Small intestine (tissue), 7 donors: Measurements from ENCODE around the gene KRTAP10-4. TPM values are rescaled to one million over a fixed set of nuclear protein-coding genes. Genes with fewer than 3 reads are reported as not detected.
"Not testable (repeated sequence)": the region's sequence is repeated elsewhere in the genome, so short reads cannot be mapped to it uniquely, and the experiment has no call there.

Source experiments
- DNase-seq, 2 donors: peaks; one replicate each; pipeline versions ENCODE4 v3.0.0 to v3.0.0-alpha.2; 2013
- FAIRE-seq: peaks from 2 replicates; lab custom pipeline; 2012; peaks lifted over from hg19 to GRCh38; lab: Jason Lieb, UNC
- H3K27ac ChIP-seq, 3 donors: one replicate each; pipeline ENCODE4 v1.5.1; 2013; ENCODE audit warnings: low read length in 2 of 3, mild to moderate bottlenecking in 2 of 3, control low read depth in 1 of 3, inconsistent platforms in 1 of 3, low read depth in 1 of 3, moderate library complexity in 1 of 3
- H3K27me3 ChIP-seq, 3 donors: one replicate each; pipeline ENCODE4 v1.6.1; 2013; ENCODE audit warnings: low read length in 3 of 3, inconsistent platforms in 1 of 3; ENCODE audit not compliant: control insufficient read depth in 3 of 3, insufficient read depth in 3 of 3
- H3K36me3 ChIP-seq, 3 donors: one replicate each; pipeline ENCODE4 v1.6.1; 2013; ENCODE audit warnings: low read length in 3 of 3, inconsistent platforms in 1 of 3, low read depth in 1 of 3, mild to moderate bottlenecking in 1 of 3, moderate library complexity in 1 of 3; ENCODE audit not compliant: control insufficient read depth in 3 of 3, insufficient read depth in 2 of 3
- H3K4me1 ChIP-seq, 3 donors: one replicate each; pipeline ENCODE4 v1.6.1; 2013; ENCODE audit warnings: low read length in 2 of 3, inconsistent platforms in 1 of 3, low read depth in 1 of 3, mild to moderate bottlenecking in 1 of 3, moderate library complexity in 1 of 3; ENCODE audit not compliant: control insufficient read depth in 3 of 3, insufficient read depth in 2 of 3
- H3K4me3 ChIP-seq, 3 donors: one replicate each; pipeline ENCODE4 v1.5.1; 2013; ENCODE audit warnings: low read length in 3 of 3, control low read depth in 1 of 3, inconsistent platforms in 1 of 3, low read depth in 1 of 3, mild to moderate bottlenecking in 1 of 3, moderate library complexity in 1 of 3
- H3K9me3 ChIP-seq, 2 donors: one replicate each; pipeline ENCODE4 v1.6.1; 2013; ENCODE audit warnings: low read depth in 1 of 2, low read length in 1 of 2; ENCODE audit not compliant: control insufficient read depth in 2 of 2, insufficient read depth in 1 of 2
- WGBS, 3 donors: extraction: QIAGEN DNeasy Blood & Tissue Kit; methylation state at CpG; one replicate each; pipeline ENCODE4 v1.1.7; 2013; 5-methylcytosine and 5-hydroxymethylcytosine counted together
- polyA plus RNA-seq, 4 donors: library from polyadenylated mRNA; stranded (reverse) in 3 of 4; unstranded in 1 of 4; fragments of 200-250 nt in 3 of 4; fragments of 120-200 nt in 1 of 4; gene quantifications; one replicate each; pipeline versions ENCODE4 v1.2.1 to v1.2.3, GENCODE V29; 2013
- donor health status: healthy with polysubstance abuse.
- donor health status: control.
- donor health status: control.
- donor health status: Bipolar disorder and iron deficiency.
- donor health status: healthy.

Gene KRTAP10-4
- polyA plus RNA-seq, 4 donors: not detected

DNA sequence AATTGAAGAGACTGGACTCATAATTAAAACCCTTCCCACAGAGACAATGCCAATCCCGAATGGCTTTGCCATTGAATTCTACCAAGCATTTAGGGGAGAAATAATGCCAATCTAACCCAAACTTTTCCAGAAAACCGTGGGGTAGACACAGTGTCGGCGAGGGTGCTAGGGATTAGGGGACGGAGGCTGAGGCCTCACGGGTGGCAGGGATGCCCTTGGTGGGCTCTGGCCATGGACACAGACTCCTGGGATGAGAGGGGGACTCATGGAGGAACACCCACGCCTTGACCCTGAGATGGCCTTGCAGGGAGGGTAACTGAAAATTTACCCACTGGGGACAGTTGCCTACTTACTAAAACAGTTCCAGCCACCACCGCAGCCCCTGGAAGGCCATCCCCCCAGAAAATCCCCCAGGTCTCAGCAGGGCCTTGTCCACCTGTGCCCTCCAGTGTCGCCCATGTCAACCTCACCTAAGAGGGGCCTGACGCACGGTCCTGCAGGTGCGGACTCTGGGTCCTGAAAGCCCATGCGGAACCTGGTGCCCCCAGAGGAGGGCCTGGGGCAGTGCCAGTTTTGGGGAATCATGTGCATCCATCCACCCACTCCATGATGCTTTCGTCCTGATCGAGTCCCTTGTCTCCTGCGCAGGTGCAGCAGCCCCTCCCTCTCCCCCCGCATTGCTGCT lies 5.0 kb downstream of the KRTAP10-4 start:
- WGBS, 3 donors: 88 to 94% (median 92%) methylated on average over 15 to 17 of the region's 17 CpGs
- DNase-seq: no peak
- FAIRE-seq: no peak

GRCh38 chr21:44579056-44579832 lies 5.7 kb downstream of the KRTAP10-4 start:
- DNase-seq (no peak), FAIRE-seq (no peak)
- Histone ChIP-seq H3K27ac (no peak overlapping the region), H3K4me3 (no peak overlapping the region), H3K9me3 (peaks cover 0 to 28% of the 10 kb centered on the region in 2 donors), H3K36me3 (no peaks in the 10 kb centered on the region), H3K27me3 (no peaks in the 10 kb centered on the region), H3K4me1 (no peaks in the 10 kb centered on the region)
- WGBS, 3 donors: 72 to 77% (median 77%) methylated on average over 14 to 22 of the region's 22 CpGs

More for the DNA sequence above, 5.0 kb downstream of the KRTAP10-4 start:
- no peaks in the 10 kb centered on the region for H3K27me3 ChIP-seq
- H3K4me1 ChIP-seq: no peaks in the 10 kb centered on the region
- H3K36me3 ChIP-seq: no peaks in the 10 kb centered on the region
- peaks cover 0 to 28% of the 10 kb centered on the region in 2 donors for H3K9me3 ChIP-seq
- no peak overlapping the region for H3K27ac ChIP-seq
- H3K4me3 ChIP-seq: no peak overlapping the region

DNA sequence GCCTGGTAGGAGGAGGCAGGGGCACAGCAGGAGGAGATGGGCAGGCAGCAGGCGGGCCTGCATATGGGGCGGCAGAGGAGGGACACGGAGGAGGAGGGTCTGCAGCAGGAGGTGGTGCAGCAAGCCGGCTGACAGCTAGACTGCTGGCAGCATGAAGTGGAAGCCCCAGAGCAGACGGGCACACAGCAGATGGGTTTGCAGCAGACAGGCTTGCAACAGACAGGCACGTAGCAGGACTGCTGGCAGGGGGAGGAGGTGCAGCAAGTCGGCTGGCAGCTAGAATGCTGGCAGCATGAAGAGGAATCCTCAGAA lies 6.3 kb downstream of the KRTAP10-4 start:
- no peak overlapping the region for H3K4me3 ChIP-seq
- WGBS, 3 donors: 61 to 74% (median 64%) methylated on average over 6 to 7 of the region's 7 CpGs
- no peaks in the 10 kb centered on the region for H3K4me1 ChIP-seq
- no peak overlapping the region for H3K27ac ChIP-seq
- peaks cover 0 to 28% of the 10 kb centered on the region in 2 donors for H3K9me3 ChIP-seq
- no peaks in the 10 kb centered on the region for H3K27me3 ChIP-seq
- FAIRE-seq (no peak), DNase-seq (no peak)
- no peaks in the 10 kb centered on the region for H3K36me3 ChIP-seq

DNA sequence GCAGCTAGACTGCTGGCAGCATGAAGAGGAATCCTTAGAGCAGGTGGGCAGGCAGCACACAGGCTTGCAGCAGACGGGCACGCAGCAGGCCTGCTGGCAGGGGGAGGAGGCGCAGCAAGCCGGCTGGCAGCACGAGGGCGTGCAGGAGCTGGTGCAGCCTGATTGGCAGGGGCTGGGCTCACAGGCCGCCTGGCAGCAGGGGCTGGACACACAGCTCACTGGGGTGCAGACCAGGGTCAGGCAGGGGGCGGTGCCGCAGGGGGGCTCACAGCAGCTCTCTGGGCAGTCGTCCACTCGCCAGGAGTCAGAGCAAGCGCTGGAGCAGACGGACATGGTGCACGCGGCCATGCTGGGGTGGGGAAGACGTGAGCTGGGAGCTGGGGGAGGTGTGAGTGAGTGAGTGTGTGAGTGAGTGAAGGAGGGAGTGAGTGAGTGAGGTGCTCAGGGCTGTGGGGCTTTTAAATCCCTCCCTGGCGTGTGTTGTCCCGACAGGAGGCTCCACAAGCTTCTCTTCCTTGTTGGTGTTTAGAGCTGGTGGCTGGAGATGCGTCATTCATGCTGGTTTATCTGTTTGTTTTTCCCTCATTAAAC lies 6.8 kb downstream of the KRTAP10-4 start, which contains the start of gene KRTAP10-5:
TSS of gene KRTAP10-5 (minus strand) at position 374 of the 591 bp plus-strand sequence. CDS start at position 348, 26 bp downstream.
- not testable (repeated sequence) for H3K36me3 ChIP-seq, FAIRE-seq, H3K4me3 ChIP-seq, H3K27ac ChIP-seq, H3K27me3 ChIP-seq, H3K4me1 ChIP-seq, DNase-seq
- WGBS, 3 donors: 22 to 37% (median 27%) methylated on average over 18 to 19 of the region's 19 CpGs
- H3K9me3 ChIP-seq: peaks cover 0 to 27% of the 10 kb centered on the region in 2 donors

DNA sequence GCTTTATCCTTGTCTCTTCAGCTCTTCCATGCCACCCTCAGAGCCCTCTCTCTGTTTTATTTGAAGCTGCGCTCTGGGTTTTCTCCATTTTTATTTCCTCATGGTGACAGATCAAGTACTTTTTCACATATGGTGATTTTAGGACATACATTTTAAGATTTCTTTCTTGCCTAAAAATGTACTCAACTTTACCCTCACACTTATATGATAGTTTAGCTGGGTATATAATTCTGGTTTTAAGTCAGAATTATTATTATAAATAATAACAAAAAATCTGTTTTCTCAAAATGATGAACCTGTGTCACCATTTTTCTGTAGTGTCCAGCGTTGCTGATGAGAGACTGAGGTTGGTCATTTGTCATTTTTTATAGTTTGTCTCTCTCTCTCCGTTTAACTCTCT lies 7.6 kb downstream of the KRTAP10-4 start:
- Histone ChIP-seq H3K27ac (no peak overlapping the region), H3K27me3 (peaks cover 0 to 3% (median 0%) of the 10 kb centered on the region in 3 donors), H3K9me3 (peaks cover 0 to 19% of the 10 kb centered on the region in 2 donors), H3K4me1 (no peaks in the 10 kb centered on the region), H3K4me3 (no peak overlapping the region), H3K36me3 (no peaks in the 10 kb centered on the region)
- 83 to 91% (median 88%) methylated on average over 3 of the region's 3 CpGs for WGBS, 3 donors
- no peak for FAIRE-seq
- DNase-seq: no peak

DNA sequence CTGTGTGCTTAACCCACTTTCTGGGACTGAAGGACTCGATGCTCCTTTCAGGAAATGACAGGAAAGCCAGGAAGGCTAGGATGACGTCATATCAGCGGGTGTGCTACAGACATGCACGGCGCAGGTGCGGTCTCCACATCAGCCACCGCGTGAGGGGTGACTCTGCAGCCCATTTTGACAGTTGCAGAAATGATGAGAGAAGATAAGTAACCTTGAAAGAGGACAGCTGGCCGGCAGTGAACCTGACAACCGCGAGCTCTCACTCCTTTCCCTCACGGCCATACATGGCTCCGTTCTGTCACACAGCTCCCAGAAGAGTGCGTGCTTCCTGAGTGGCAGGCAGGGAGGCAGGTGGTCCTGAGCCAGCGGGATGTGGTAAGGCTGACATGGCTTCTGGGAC lies 8.5 kb downstream of the KRTAP10-4 start:
- H3K4me1 ChIP-seq: no peaks in the 10 kb centered on the region
- no peak for DNase-seq
- peaks cover 0 to 3% (median 0%) of the 10 kb centered on the region in 3 donors for H3K27me3 ChIP-seq
- H3K36me3 ChIP-seq: no peaks in the 10 kb centered on the region
- WGBS, 3 donors: 76 to 80% (median 77%) methylated on average over 14 to 15 of the region's 15 CpGs
- no peak overlapping the region for H3K4me3 ChIP-seq
- H3K27ac ChIP-seq: no peak overlapping the region
- no peak for FAIRE-seq
- H3K9me3 ChIP-seq: peaks cover 0 to 14% of the 10 kb centered on the region in 2 donors

DNA sequence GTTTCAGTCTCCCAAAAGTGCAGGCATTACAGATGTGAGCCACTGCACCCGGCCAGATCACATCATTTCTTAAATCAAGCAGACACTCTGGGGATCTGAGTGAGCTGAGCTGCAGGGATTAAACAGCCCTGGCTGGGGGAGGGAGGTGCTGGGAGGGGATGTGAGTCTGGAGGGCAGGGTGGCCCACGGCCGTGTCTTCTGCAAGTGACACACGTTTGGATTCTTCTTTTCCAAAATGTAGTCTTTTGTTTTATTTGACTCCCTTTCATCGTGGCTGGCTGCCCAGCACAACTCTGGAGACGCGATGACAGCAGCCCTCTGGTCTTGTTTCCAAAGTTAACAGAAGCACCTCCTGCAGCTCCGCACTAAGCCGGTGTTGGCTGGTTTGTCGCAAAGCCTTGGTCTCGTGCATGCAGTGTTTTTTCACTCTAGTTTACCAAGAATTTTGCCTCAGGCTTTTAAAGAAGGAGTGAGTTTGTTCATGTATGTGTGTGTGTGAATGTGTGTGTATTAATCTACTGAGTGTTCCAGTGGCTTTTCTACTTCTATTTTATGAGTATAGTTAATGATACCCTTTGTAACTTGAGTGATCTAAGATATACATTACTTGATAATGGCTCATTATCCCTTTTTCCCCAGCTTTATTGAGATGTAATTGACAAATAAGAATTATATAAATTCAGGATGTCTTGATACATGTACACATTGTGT lies 9.7 kb downstream of the KRTAP10-4 start:
- Histone ChIP-seq H3K27ac (no peak overlapping the region), H3K4me1 (no peaks in the 10 kb centered on the region), H3K9me3 (peaks cover 0 to 10% of the 10 kb centered on the region in 2 donors), H3K36me3 (no peaks in the 10 kb centered on the region), H3K4me3 (no peak overlapping the region), H3K27me3 (peaks cover 0 to 3% (median 0%) of the 10 kb centered on the region in 3 donors)
- WGBS, 3 donors: 37 to 48% (median 46%) methylated on average over 11 of the region's 11 CpGs
- FAIRE-seq: no peak
- DNase-seq: no peak

- Histone ChIP-seq H3K36me3 (no peaks in the 10 kb centered on the region), H3K27me3 (peaks cover 0 to 3% (median 0%) of the 10 kb centered on the region in 3 donors), H3K4me3 (no peak overlapping the region), H3K4me1 (no peaks in the 10 kb centered on the region), H3K27ac (no peak overlapping the region), H3K9me3 (peaks cover 0 to 5% of the 10 kb centered on the region in 2 donors)
- WGBS, 3 donors: 58 to 70% (median 64%) methylated on average over 6 of the region's 6 CpGs
- DNase-seq: no peak
- no peak for FAIRE-seq
These were observed 10.2 kb downstream of the KRTAP10-4 start for GRCh38 chr21:44583800-44584147.
